IMR-90 (cell line): ENCODE data around the gene APOL3. TPM values are rescaled to one million over a fixed set of nuclear protein-coding genes. Genes with fewer than 3 reads are reported as not detected.

ENCODE experiments used
- ATAC-seq: fragments of 200-7000 bp; cut with Tn5 transposase; 2 replicates; pipeline ENCODE4 v1.9.1; 2020; ENCODE audit warnings: low read depth, mild to moderate bottlenecking, moderate library complexity
- BruUV-seq: library from RNA; stranded (reverse); fragments of 400-500 nt; replicated peaks from 2 replicates; lab custom pipeline; 2021; lab: Mats Ljungman, UMichigan
- CTCF ChIA-PET: fragments of 300-600 bp; formaldehyde crosslinking; extraction: SDS; loops from one replicate; lab custom pipeline; 2021; ENCODE audit warnings: antibody characterized with exemption; lab: Yijun Ruan, JAX
- POLR2A ChIA-PET: fragments of 300-600 bp; sonication (Branson Sonifier 250); formaldehyde crosslinking; loops from one replicate; lab custom pipeline; 2022; ENCODE audit warnings: antibody characterized with exemption; ENCODE audit not compliant: unreplicated experiment; lab: Charles Lee
- DNase-seq: peaks from one replicate; pipeline ENCODE4 v3.0.0; 2013
- H2AFZ ChIP-seq: replicated peaks from 2 replicates; pipeline ENCODE3; 2013; ENCODE audit warnings: low read length, mild to moderate bottlenecking; ENCODE audit not compliant: poor library complexity
- H2AK5ac ChIP-seq: 2 replicates; pipeline ENCODE4 v1.6.1; 2013; ENCODE audit warnings: low read depth, low read length, inconsistent platforms
- H2AK9ac ChIP-seq: replicated peaks from 2 replicates; pipeline ENCODE3; 2013; ENCODE audit warnings: mild to moderate bottlenecking, low read depth, low read length, moderate library complexity; ENCODE audit not compliant: poor library complexity
- H2BK120ac ChIP-seq: 2 replicates; pipeline ENCODE4 v1.6.1; 2013; ENCODE audit warnings: low read depth, low read length, inconsistent platforms
- H2BK15ac ChIP-seq: 3 replicates; pipeline ENCODE4 v1.6.1; 2013; ENCODE audit warnings: low read depth, low read length, inconsistent platforms
- H2BK20ac ChIP-seq: 2 replicates; pipeline ENCODE4 v1.6.1; 2013; ENCODE audit warnings: low read depth, mild to moderate bottlenecking, inconsistent platforms, low read length, moderate library complexity
- H2BK5ac ChIP-seq: 2 replicates; pipeline ENCODE4 v1.6.1; 2013; ENCODE audit warnings: mild to moderate bottlenecking, low read depth, low read length, inconsistent platforms; ENCODE audit not compliant: poor library complexity, severe bottlenecking
- H3K14ac ChIP-seq: replicated peaks from 2 replicates; pipeline ENCODE4 v1.6.1; 2013; ENCODE audit warnings: low read depth, low read length, inconsistent platforms
- H3K18ac ChIP-seq: 2 replicates; pipeline ENCODE4 v1.6.1; 2013; ENCODE audit warnings: low read depth, low read length, control low read depth
- H3K23ac ChIP-seq: 2 replicates; pipeline ENCODE4 v1.6.1; 2013; ENCODE audit warnings: low read depth, low read length, inconsistent platforms
- H3K27ac ChIP-seq: 2 replicates; pipeline ENCODE4 v1.5.1; 2013; ENCODE audit warnings: mild to moderate bottlenecking, control low read depth, low read length; ENCODE audit not compliant: insufficient read depth
- H3K27me3 ChIP-seq: 2 replicates; pipeline ENCODE4 v1.6.1; 2013; ENCODE audit warnings: low read length; ENCODE audit not compliant: control insufficient read depth, insufficient read depth
- H3K36me3 ChIP-seq: 2 replicates; pipeline ENCODE4 v1.6.1; 2013; ENCODE audit warnings: low read length, mixed read lengths; ENCODE audit not compliant: control insufficient read depth, insufficient read depth
- H3K4ac ChIP-seq: 2 replicates; pipeline ENCODE4 v1.6.1; 2013; ENCODE audit warnings: low read depth, low read length, inconsistent platforms
- H3K4me1 ChIP-seq: 2 replicates; pipeline ENCODE4 v1.6.1; 2013; ENCODE audit warnings: low read length, mixed read lengths; ENCODE audit not compliant: control insufficient read depth, insufficient read depth
- H3K4me2 ChIP-seq: 2 replicates; pipeline ENCODE4 v1.6.1; 2013; ENCODE audit warnings: low read depth, mild to moderate bottlenecking, control low read depth, low read length, moderate library complexity
- H3K4me3 ChIP-seq: 2 replicates; pipeline ENCODE4 v1.5.1; 2013; ENCODE audit warnings: low read depth, mild to moderate bottlenecking, control low read depth, low read length, moderate library complexity; ENCODE audit not compliant: insufficient read depth
- H3K56ac ChIP-seq: 2 replicates; pipeline ENCODE4 v1.6.1; 2013; ENCODE audit warnings: low read length, inconsistent platforms; ENCODE audit not compliant: insufficient read depth; ENCODE audit errors: extremely low read depth
- H3K79me1 ChIP-seq, 2 experiments: 2 replicates each; pipeline ENCODE4 v1.6.1; 2013; ENCODE audit warnings: low read length in 2 of 2, inconsistent platforms in 1 of 2, low read depth in 1 of 2
- H3K9ac ChIP-seq: 2 replicates; pipeline ENCODE4 v1.6.1; 2013; ENCODE audit warnings: low read depth, low read length, control low read depth
- H3K9me1 ChIP-seq: 2 replicates; pipeline ENCODE4 v1.6.1; 2013; ENCODE audit warnings: low read length, inconsistent platforms; ENCODE audit not compliant: insufficient read depth
- H3K9me3 ChIP-seq: 2 replicates; pipeline ENCODE4 v1.6.1; 2013; ENCODE audit warnings: low read length; ENCODE audit not compliant: control insufficient read depth, insufficient read depth
- H4K20me1 ChIP-seq: 2 replicates; pipeline ENCODE4 v1.6.1; 2013; ENCODE audit warnings: low read length, inconsistent platforms; ENCODE audit not compliant: insufficient read depth
- H4K5ac ChIP-seq: 2 replicates; pipeline ENCODE4 v1.6.1; 2013; ENCODE audit warnings: mild to moderate bottlenecking, low read depth, low read length, control low read depth
- H4K8ac ChIP-seq, 2 experiments: 2 replicates each; pipeline ENCODE4 v1.6.1; 2013; ENCODE audit warnings: low read depth in 2 of 2, low read length in 2 of 2, control low read depth in 1 of 2, inconsistent platforms in 1 of 2
- H4K91ac ChIP-seq: 2 replicates; pipeline ENCODE4 v1.6.1; 2013; ENCODE audit warnings: low read depth, low read length, inconsistent platforms; ENCODE audit not compliant: insufficient read depth
- BHLHE40 ChIP-seq: fragments of 150-350 bp; IDR thresholded peaks from 2 replicates; pipeline ENCODE4 v1.6.1; 2016; ENCODE audit warnings: mild to moderate bottlenecking, low read depth, low read length
- CHD1 ChIP-seq: IDR thresholded peaks from 2 replicates; pipeline ENCODE4 v1.6.1; 2012; ENCODE audit warnings: low read depth, low read length, improper control_type of control experiment
- ELK1 ChIP-seq: fragments of 150-350 bp; IDR thresholded peaks from 2 replicates; pipeline ENCODE4 v1.6.1; 2016; ENCODE audit warnings: low read depth, mild to moderate bottlenecking, low read length, moderate library complexity, borderline replicate concordance
- MAFK ChIP-seq: IDR thresholded peaks from 2 replicates; pipeline ENCODE4 v1.6.1; 2012; ENCODE audit warnings: low read depth, low read length, improper control_type of control experiment
- MAZ ChIP-seq: IDR thresholded peaks from 2 replicates; pipeline ENCODE4 v1.6.1; 2012; ENCODE audit warnings: low read depth, mild to moderate bottlenecking, low read length, improper control_type of control experiment, moderate library complexity, borderline replicate concordance
- NFE2L2 ChIP-seq: fragments of 150-350 bp; IDR thresholded peaks from 2 replicates; pipeline ENCODE4 v1.6.1; 2016; ENCODE audit warnings: low read depth, mild to moderate bottlenecking, low read length
- RAD21 ChIP-seq: IDR thresholded peaks from 2 replicates; pipeline ENCODE4 v1.6.1; 2012; ENCODE audit warnings: low read length, improper control_type of control experiment
- RCOR1 ChIP-seq: IDR thresholded peaks from 2 replicates; pipeline ENCODE4 v1.6.1; 2012; ENCODE audit warnings: mild to moderate bottlenecking, low read length, improper control_type of control experiment; ENCODE audit not compliant: insufficient replicate concordance
- RFX5 ChIP-seq: IDR thresholded peaks from 2 replicates; pipeline ENCODE4 v1.8.0; 2012; ENCODE audit warnings: low read depth, mild to moderate bottlenecking, low read length, moderate library complexity
- WGBS, 2 experiments: methylation state at CpG; one replicate each; pipeline versions ENCODE4 v1.1.5 to v1.1.7; 2013; ENCODE audit warnings: missing lambda C conversion rate in 2 of 2; ENCODE audit not compliant: insufficient read length in 1 of 2; ENCODE audit errors: extremely low coverage in 2 of 2; 5-methylcytosine and 5-hydroxymethylcytosine counted together
- dilution Hi-C: fragments of 300-500 bp; cut with HindIII; formaldehyde crosslinking; loops from one replicate; pipeline ENCODE4 v1.14.3; 2018; ENCODE audit warnings: low sequenced_read_pairs; ENCODE audit not compliant: unreplicated experiment
- in situ Hi-C: fragments of 300-500 bp; cut with MboI; formaldehyde crosslinking; loops from 3 replicates; pipeline ENCODE4 v1.14.3; 2019; ENCODE audit warnings: low sequenced_read_pairs, inconsistent platforms, mixed read lengths
- intact Hi-C: fragments of 100-400 bp; cut with micrococcal nuclease; formaldehyde crosslinking; loops from 2 replicates; pipeline ENCODE4 v1.10.0; 2022
- polyA plus RNA-seq, 3 experiments: library from polyadenylated mRNA; depleted of rRNA; stranded (reverse); fragments of >200 nt; gene quantifications; 2 replicates each; pipeline ENCODE4 v1.2.3, GENCODE V29; 2012; ENCODE audit warnings: low replicate concordance in 1 of 3
- total RNA-seq: library from RNA; depleted of rRNA; stranded (reverse); fragments of >200 nt; gene quantifications from 2 replicates; pipeline ENCODE4 v1.2.3, GENCODE V29; 2012

The APOL3 gene
- total and polyA plus RNA-seq, 2 of the 4 experiments (the other 2 are of a cell fraction): 1.4 to 2.3 TPM

GRCh38 chr22:36182056-36182455 is 21.5 kb upstream of the APOL3 start:
- Histone ChIP-seq H4K91ac (no peak overlapping the region), H4K20me1 (no peaks in the 10 kb centered on the region), H3K18ac (no peak overlapping the region), H3K4me1 (no peaks in the 10 kb centered on the region), H3K14ac (no peak overlapping the region), H3K27me3 (peaks cover 39% of the 10 kb centered on the region), H2AK5ac (no peak overlapping the region), H2BK15ac (no peak overlapping the region), H3K27ac (no peak overlapping the region), H2BK5ac (no peak overlapping the region), H4K5ac (no peak overlapping the region), H3K56ac (no peak overlapping the region), H3K4ac (no peak overlapping the region), H3K9ac (no peak overlapping the region), H3K9me1 (no peaks in the 10 kb centered on the region; the same call in 1 of the 2 replicates), H2BK20ac (no peak overlapping the region), H3K23ac (no peak overlapping the region), H4K8ac (no peak overlapping the region), H2AFZ (no peak overlapping the region), H3K79me1 (no peaks in the 10 kb centered on the region), H2AK9ac (no peak overlapping the region), H2BK120ac (no peak overlapping the region), H3K36me3 (no peaks in the 10 kb centered on the region), H3K4me2 (no peak overlapping the region), H3K9me3 (no peaks in the 10 kb centered on the region), H3K4me3 (no peak overlapping the region)
- no TSS peak for BruUV-seq
- DNase-seq: no peak
- in situ Hi-C loops: loop anchor here (5.0 kb wide), 1 partner anchor 40 kb away; no protein-coding TSS in a partner anchor
- ChIA-PET CTCF (interaction anchor here (1.0 kb wide), 1 partner anchor 37 kb away, joined by 3 read pairs; no protein-coding TSS in a partner anchor), POLR2A (no interaction called here)
- TF ChIP-seq ELK1 (no peak), MAFK (no peak), CHD1 (no peak), NFE2L2 (no peak), RCOR1 (no peak), RFX5 (no peak), MAZ (no peak), RAD21 (no peak), BHLHE40 (no peak)
- intact Hi-C loops: no loop called here
- dilution Hi-C loops: no loop called here
- 0% methylated on average over 1 of the region's 7 CpGs; no CpG with 5 or more reads in 1 of the 2 experiments for WGBS, 2 experiments
- ATAC-seq: no peak; the same call in 1 of the 2 replicates
